Tibial artery (tissue), 4 donors: ENCODE data around the gene TMEM38B.
"Not testable (repeated sequence)": the region's sequence is repeated elsewhere in the genome, so short reads cannot be mapped to it uniquely, and the experiment has no call there.

Source experiments
- DNase-seq, 2 donors: peaks; one replicate each; pipeline ENCODE4 v3.0.0-alpha.2; 2019
- H3K27ac ChIP-seq, 2 donors: fragments of 200-600 bp; sonication (generic) in 1 of 2; 1 replicate in 1 of 2; 2 replicates in 1 of 2; pipeline ENCODE4 v1.5.1; 2018 to 2019; ENCODE audit warnings: mild to moderate bottlenecking in 1 of 2
- H3K27me3 ChIP-seq, 2 donors: fragments of 200-600 bp; sonication (generic) in 1 of 2; one replicate each; pipeline versions ENCODE4 v1.5.1 to v1.6.0; 2016 to 2019
- H3K36me3 ChIP-seq, 3 donors: fragments of 200-600 bp; sonication (generic) in 2 of 3; one replicate each; pipeline ENCODE4 v1.5.1; 2016 to 2019; ENCODE audit warnings: mild to moderate bottlenecking in 2 of 3
- H3K4me1 ChIP-seq, 4 donors: fragments of 200-600 bp; sonication (generic) in 2 of 4; 1 replicate in 3 of 4; 2 replicates in 1 of 4; pipeline ENCODE4 v1.5.1; 2016 to 2019
- H3K4me3 ChIP-seq, 2 donors: fragments of 200-600 bp; sonication (generic) in 1 of 2; 1 replicate in 1 of 2; 2 replicates in 1 of 2; pipeline ENCODE4 v1.5.1; 2018 to 2019; ENCODE audit warnings: mild to moderate bottlenecking in 2 of 2
- H3K9me3 ChIP-seq, 3 donors: fragments of 200-600 bp; sonication (generic) in 1 of 3; one replicate each; pipeline ENCODE4 v1.5.1; 2016 to 2019
- intact Hi-C: fragments of 100-400 bp; cut with DNase I; formaldehyde crosslinking; loops from one replicate; pipeline ENCODE4 v1.15.0; 2023; ENCODE audit warnings: low total_unique reads
- TF ChIP-seq, protein P1 (sequence below), 2 experiments: fragments of 200-600 bp in 1 of 2; fragments of 450-650 bp in 1 of 2; IDR thresholded peaks; one replicate each; pipeline ENCODE4 v1.5.1; 2017 to 2019; ENCODE audit warnings: antibody characterized with exemption in 2 of 2, mild to moderate bottlenecking in 1 of 2, moderate library complexity in 1 of 2

TMEM38B gene

DNA sequence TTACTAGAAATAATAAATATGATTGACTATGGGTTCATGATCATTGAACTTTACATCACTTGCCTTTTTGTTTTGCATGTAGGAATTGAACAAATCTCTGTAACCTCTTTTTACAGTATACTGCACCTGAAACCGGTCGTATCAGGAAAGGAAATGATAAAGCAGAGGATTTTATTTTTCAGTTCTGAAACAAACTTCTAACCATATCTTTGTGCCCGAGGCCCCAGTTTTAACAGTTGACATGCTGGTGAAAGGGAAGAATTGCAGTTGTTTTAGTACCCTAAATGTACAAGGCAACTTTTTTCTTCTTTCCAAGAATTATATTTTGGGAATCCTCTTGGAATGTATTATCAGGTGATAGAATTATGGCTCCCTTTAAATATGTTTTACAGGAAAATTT, 27.8 kb downstream of the TMEM38B start:
- no peak for DNase-seq
- peaks cover 0 to 4% (median 0%) of the 10 kb centered on the region in 3 donors for H3K36me3 ChIP-seq
- no peak overlapping the region for H3K4me3 ChIP-seq
- H3K4me1 ChIP-seq = no peaks in the 10 kb centered on the region
- no peaks in the 10 kb centered on the region for H3K27me3 ChIP-seq
- TF ChIP-seq, protein P1, sequence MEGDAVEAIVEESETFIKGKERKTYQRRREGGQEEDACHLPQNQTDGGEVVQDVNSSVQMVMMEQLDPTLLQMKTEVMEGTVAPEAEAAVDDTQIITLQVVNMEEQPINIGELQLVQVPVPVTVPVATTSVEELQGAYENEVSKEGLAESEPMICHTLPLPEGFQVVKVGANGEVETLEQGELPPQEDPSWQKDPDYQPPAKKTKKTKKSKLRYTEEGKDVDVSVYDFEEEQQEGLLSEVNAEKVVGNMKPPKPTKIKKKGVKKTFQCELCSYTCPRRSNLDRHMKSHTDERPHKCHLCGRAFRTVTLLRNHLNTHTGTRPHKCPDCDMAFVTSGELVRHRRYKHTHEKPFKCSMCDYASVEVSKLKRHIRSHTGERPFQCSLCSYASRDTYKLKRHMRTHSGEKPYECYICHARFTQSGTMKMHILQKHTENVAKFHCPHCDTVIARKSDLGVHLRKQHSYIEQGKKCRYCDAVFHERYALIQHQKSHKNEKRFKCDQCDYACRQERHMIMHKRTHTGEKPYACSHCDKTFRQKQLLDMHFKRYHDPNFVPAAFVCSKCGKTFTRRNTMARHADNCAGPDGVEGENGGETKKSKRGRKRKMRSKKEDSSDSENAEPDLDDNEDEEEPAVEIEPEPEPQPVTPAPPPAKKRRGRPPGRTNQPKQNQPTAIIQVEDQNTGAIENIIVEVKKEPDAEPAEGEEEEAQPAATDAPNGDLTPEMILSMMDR (IDR thresholded peaks at IDR 0.05) = no peak
- no peaks in the 10 kb centered on the region for H3K9me3 ChIP-seq
- H3K27ac ChIP-seq = no peak overlapping the region
- intact Hi-C loops = no loop called here

DNA sequence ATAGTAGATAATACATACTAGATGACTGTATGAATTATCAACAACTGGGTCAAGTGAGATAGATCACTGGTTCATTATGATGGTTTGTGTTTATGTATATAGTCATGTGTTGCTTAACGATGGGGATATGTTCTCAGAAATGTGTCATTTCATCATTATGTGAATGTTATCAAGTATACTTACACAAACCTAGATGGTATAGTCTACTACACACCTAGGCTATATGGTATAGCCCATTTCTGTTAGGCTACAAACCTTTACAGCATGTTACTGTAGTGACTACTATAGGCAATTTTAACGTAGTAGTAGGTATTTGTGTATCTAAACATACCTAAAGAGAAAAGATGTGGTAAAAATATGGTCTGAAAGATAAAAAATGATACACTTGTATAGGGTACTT, 31.0 kb downstream of the TMEM38B start:
- Histone ChIP-seq H3K27ac (no peak overlapping the region), H3K4me1 (no peaks in the 10 kb centered on the region), H3K36me3 (peaks cover 0 to 4% (median 0%) of the 10 kb centered on the region in 3 donors), H3K9me3 (no peaks in the 10 kb centered on the region), H3K27me3 (no peaks in the 10 kb centered on the region), H3K4me3 (no peak overlapping the region)
- intact Hi-C loops = no loop called here
- no peak for DNase-seq
- TF ChIP-seq, protein P1 (IDR thresholded peaks at IDR 0.05) = no peak

DNA sequence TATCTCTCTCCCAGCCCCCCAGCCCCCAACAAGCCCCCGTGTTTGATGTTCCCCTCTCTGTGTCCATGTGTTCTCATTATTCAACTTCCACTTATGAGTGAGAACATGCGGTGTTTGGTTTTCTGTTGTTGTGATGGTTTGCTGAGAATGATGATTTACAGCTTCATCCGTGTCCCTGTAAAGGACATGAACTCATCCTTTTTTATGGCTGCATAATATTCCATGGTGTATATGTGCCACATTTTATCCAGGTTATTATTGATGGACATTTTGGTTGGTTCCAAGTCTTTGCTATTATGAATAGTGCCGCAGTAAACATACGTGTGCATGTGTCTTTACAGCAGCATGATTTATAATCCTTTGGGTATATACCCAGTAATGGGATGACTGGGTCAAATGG, 33.9 kb downstream of the TMEM38B start:
- H3K36me3 ChIP-seq = peaks cover 0 to 13% (median 4%) of the 10 kb centered on the region in 3 donors
- intact Hi-C loops, DNase-seq, H3K4me3 ChIP-seq, H3K27ac ChIP-seq, H3K27me3 ChIP-seq, H3K4me1 ChIP-seq: not testable (repeated sequence)
- H3K9me3 ChIP-seq = peaks cover 0 to 12% (median 0%) of the 10 kb centered on the region in 3 donors

DNA sequence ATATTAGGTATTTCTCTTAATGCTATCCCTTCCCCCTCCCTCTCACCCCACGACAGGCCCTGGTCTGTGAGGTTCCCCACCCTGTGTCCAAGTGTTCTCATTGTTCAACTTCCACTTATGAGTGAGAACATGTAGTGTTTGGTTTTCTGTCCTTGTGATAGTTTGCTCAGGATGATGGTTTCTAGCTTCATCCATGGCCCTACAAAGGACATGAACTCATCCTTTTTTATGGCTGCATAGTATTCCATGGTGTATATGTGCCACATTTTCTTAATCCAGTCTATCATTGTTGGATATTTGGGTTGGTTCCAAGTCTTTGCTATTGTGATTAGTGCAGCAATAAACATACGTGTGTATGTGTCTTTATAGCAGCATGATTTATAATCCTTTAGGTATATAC, 37.1 kb downstream of the TMEM38B start:
- DNase-seq, H3K4me3 ChIP-seq, H3K4me1 ChIP-seq, H3K27me3 ChIP-seq, intact Hi-C loops, H3K27ac ChIP-seq: not testable (repeated sequence)
- peaks cover 0 to 37% (median 21%) of the 10 kb centered on the region in 3 donors for H3K36me3 ChIP-seq
- peaks cover 0 to 42% (median 24%) of the 10 kb centered on the region in 3 donors for H3K9me3 ChIP-seq

DNA sequence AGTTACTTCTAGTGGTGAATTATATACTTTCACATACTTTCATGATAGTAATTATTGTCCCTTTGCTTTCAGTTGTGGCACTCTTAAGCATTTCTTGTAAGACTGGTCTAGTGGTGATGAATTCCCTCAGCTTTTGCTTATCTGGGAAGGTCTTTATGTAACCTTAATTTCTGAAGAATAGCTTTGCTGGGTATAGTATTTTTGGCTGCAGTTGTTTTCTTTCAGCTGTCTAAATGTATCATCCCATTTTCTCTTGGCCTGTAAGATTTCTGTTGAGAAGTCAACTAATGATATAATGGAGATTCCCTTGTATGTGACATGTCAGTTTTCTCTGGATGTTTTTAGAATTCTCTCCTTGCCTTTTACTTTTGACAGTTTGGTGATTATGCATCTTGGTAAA, 41.0 kb downstream of the TMEM38B start:
- H3K9me3 ChIP-seq = peaks cover 0 to 55% (median 35%) of the 10 kb centered on the region in 3 donors
- peaks cover 0 to 54% (median 45%) of the 10 kb centered on the region in 3 donors for H3K36me3 ChIP-seq
- intact Hi-C loops = no loop called here
- DNase-seq = no peak
- H3K27me3 ChIP-seq = no peaks in the 10 kb centered on the region
- no peaks in the 10 kb centered on the region for H3K4me1 ChIP-seq
- no peak overlapping the region for H3K4me3 ChIP-seq
- TF ChIP-seq, protein P1 (IDR thresholded peaks at IDR 0.05) = no peak
- H3K27ac ChIP-seq = no peak overlapping the region

DNA sequence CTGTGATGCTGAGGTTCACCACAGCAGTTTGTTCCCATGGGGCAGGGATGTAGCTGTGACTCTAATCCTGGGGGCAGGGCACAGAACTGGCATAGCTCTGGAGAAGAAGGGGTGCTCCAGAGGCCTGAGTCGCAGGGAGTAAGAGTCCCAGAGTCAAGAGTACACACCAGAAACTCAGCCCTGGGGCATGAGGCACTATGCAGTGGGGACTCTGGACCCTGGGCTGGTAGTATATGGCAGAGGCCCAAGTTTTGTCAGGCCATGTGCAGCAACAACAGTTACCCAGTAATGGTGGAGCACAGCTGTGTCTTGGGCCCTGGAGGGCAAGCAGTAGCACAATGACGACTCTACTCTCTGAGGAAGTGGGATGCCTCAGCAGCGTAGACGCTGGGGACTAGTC, 42.9 kb downstream of the TMEM38B start:
- DNase-seq = no peak
- Histone ChIP-seq H3K4me1 (no peaks in the 10 kb centered on the region), H3K36me3 (peaks cover 0 to 53% (median 45%) of the 10 kb centered on the region in 3 donors), H3K27me3 (no peaks in the 10 kb centered on the region), H3K27ac (no peak overlapping the region), H3K9me3 (peaks cover 0 to 52% (median 35%) of the 10 kb centered on the region in 3 donors), H3K4me3 (no peak overlapping the region)
- intact Hi-C loops = no loop called here
- TF ChIP-seq, protein P1 (IDR thresholded peaks at IDR 0.05) = no peak

DNA sequence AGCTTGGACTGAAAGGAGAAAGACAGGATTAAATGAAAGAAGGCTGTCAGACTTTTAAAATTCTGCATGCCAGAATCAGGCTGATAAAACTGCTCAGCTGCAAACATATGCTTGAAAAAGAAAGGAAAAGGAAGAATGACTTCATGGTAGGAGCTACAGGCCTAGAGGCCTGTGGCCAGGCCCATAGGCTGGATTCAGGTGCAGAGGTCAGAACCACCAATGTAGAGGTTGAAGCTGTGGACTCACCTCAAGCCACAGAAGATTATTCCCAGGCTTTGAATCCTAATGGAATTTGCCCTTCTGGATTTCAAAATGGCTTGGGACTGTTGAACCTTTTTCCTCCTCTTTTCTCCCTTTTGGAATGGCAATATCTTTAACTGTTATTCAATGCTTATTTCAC, 47.7 kb downstream of the TMEM38B start:
- intact Hi-C loops = no loop called here
- TF ChIP-seq, protein P1 (IDR thresholded peaks at IDR 0.05) = no peak
- peaks cover 0 to 6% (median 4%) of the 10 kb centered on the region in 3 donors for H3K9me3 ChIP-seq

DNA sequence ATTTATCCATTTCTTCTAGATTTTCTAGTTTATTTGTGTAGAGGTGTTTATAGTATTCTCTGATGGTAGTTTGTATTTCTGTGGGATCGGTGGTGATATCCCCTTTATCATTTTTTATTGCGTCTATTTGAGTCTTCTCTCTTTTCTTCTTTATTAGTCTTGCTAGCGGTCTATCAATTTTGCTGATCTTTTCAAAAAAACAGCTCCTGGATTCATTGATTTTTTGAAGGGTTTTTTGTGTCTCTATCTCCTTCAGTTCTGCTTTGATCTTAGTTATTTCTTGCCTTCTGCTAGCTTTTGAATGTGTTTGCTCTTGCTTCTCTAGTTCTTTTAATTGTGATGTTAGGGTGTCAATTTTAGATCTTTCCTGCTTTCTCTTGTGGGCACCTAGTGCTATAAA, 53.0 kb downstream of the TMEM38B start:
- H3K4me3 ChIP-seq, intact Hi-C loops, DNase-seq, H3K27me3 ChIP-seq, H3K4me1 ChIP-seq, H3K27ac ChIP-seq, H3K9me3 ChIP-seq: not testable (repeated sequence)
- H3K36me3 ChIP-seq = peaks cover 39 to 50% (median 41%) of the 10 kb centered on the region in 3 donors

More for the DNA sequence above, 47.7 kb downstream of the TMEM38B start:
- Histone ChIP-seq H3K4me1 (no peaks in the 10 kb centered on the region), H3K27me3 (no peaks in the 10 kb centered on the region), H3K36me3 (peaks cover 0 to 20% (median 16%) of the 10 kb centered on the region in 3 donors), H3K4me3 (no peak overlapping the region), H3K27ac (no peak overlapping the region)
- DNase-seq = no peak
